ENCODE data around the gene ROBO1.

ROBO1 gene

GRCh38 chr3:79005084-79005483 is 762.7 kb downstream of the ROBO1 start:
- Histone ChIP-seq H3K4me3 (ENCODE audit: insufficient read depth, low read length, poor library complexity, severe bottlenecking) (no peak overlapping the region), H3K9ac (ENCODE audit: low read length) (no peak overlapping the region), H3K4me2 (ENCODE audit: low read depth, low read length, poor library complexity, severe bottlenecking) (no peak overlapping the region), H3K79me2 (ENCODE audit: insufficient read depth, low read length) (no peaks in the 10 kb centered on the region), H3K9me2 (replicated peaks; ENCODE audit: insufficient read depth, low read length) (no peaks in the 10 kb centered on the region), H2AFZ (ENCODE audit: low read depth, low read length, severe bottlenecking) (no peak overlapping the region), H3K9me3 (ENCODE audit: insufficient read depth, low read length) (no peaks in the 10 kb centered on the region), H4K20me1 (ENCODE audit: low read depth, low read length) (no peaks in the 10 kb centered on the region), H3F3A (ENCODE audit: insufficient read depth) (no peaks in the 10 kb centered on the region), H3K36me3 (ENCODE audit: low read length) (no peaks in the 10 kb centered on the region), H3K27ac (ENCODE audit: low read depth, low read length) (no peak overlapping the region), H3K27me3 (ENCODE audit: low read length) (no peaks in the 10 kb centered on the region)
- TF ChIP-seq EZH2phosphoT487 (conservative IDR thresholded peaks at IDR 0.05; ENCODE audit: low read length) (no peak), CTCF (IDR thresholded peaks at IDR 0.05; ENCODE audit: insufficient read depth, low read length, poor library complexity, severe bottlenecking) (no peak)

GRCh38 chr3:79003994-79004393 is 763.8 kb downstream of the ROBO1 start:
- H3K9me3 ChIP-seq (ENCODE audit: insufficient read depth, low read length): no peaks in the 10 kb centered on the region
- H3F3A ChIP-seq (ENCODE audit: insufficient read depth): no peaks in the 10 kb centered on the region
- H3K9me2 ChIP-seq (replicated peaks; ENCODE audit: insufficient read depth, low read length): no peaks in the 10 kb centered on the region
- no peaks in the 10 kb centered on the region for H3K36me3 ChIP-seq (ENCODE audit: low read length)
- no peak overlapping the region for H3K9ac ChIP-seq (ENCODE audit: low read length)
- no peaks in the 10 kb centered on the region for H4K20me1 ChIP-seq (ENCODE audit: low read depth, low read length)
- no peak overlapping the region for H3K4me2 ChIP-seq (ENCODE audit: low read depth, low read length, poor library complexity, severe bottlenecking)
- no peak overlapping the region for H3K4me3 ChIP-seq (ENCODE audit: insufficient read depth, low read length, poor library complexity, severe bottlenecking)
- no peak overlapping the region for H3K27ac ChIP-seq (ENCODE audit: low read depth, low read length)
- no peak overlapping the region for H2AFZ ChIP-seq (ENCODE audit: low read depth, low read length, severe bottlenecking)
- no peaks in the 10 kb centered on the region for H3K27me3 ChIP-seq (ENCODE audit: low read length)
- TF ChIP-seq CTCF (IDR thresholded peaks at IDR 0.05; ENCODE audit: insufficient read depth, low read length, poor library complexity, severe bottlenecking) (no peak), EZH2phosphoT487 (conservative IDR thresholded peaks at IDR 0.05; ENCODE audit: low read length) (no peak)
- H3K79me2 ChIP-seq (ENCODE audit: insufficient read depth, low read length): no peaks in the 10 kb centered on the region

GRCh38 chr3:79002465-79003372 is 765.1 kb downstream of the ROBO1 start:
- Histone ChIP-seq H3K9me3 (ENCODE audit: insufficient read depth, low read length) (no peaks in the 10 kb centered on the region), H2AFZ (ENCODE audit: low read depth, low read length, severe bottlenecking) (no peak overlapping the region), H3K9me2 (replicated peaks; ENCODE audit: insufficient read depth, low read length) (no peaks in the 10 kb centered on the region), H3K79me2 (ENCODE audit: insufficient read depth, low read length) (no peaks in the 10 kb centered on the region), H3F3A (ENCODE audit: insufficient read depth) (no peaks in the 10 kb centered on the region), H3K4me2 (ENCODE audit: low read depth, low read length, poor library complexity, severe bottlenecking) (no peak overlapping the region), H3K27me3 (ENCODE audit: low read length) (no peaks in the 10 kb centered on the region), H4K20me1 (ENCODE audit: low read depth, low read length) (no peaks in the 10 kb centered on the region), H3K9ac (ENCODE audit: low read length) (no peak overlapping the region), H3K36me3 (ENCODE audit: low read length) (no peaks in the 10 kb centered on the region), H3K4me3 (ENCODE audit: insufficient read depth, low read length, poor library complexity, severe bottlenecking) (no peak overlapping the region), H3K27ac (ENCODE audit: low read depth, low read length) (no peak overlapping the region)
- TF ChIP-seq CTCF (IDR thresholded peaks at IDR 0.05; ENCODE audit: insufficient read depth, low read length, poor library complexity, severe bottlenecking) (no peak), EZH2phosphoT487 (conservative IDR thresholded peaks at IDR 0.05; ENCODE audit: low read length) (no peak)
